Coronary artery (tissue), 2 donors: Measurements from ENCODE around the gene TGFBI.
A peak's percentile ranks its signal among the peaks of the same experiment; 100 is the strongest.
"Not testable (repeated sequence)": the region's sequence is repeated elsewhere in the genome, so short reads cannot be mapped to it uniquely, and the experiment has no call there.

Experiments
- DNase-seq: peaks from one replicate; pipeline ENCODE4 v3.0.0-alpha.2; 2017; ENCODE audit warnings: low spot score
- H3K27ac ChIP-seq, 2 donors: fragments of 200-600 bp; sonication (generic); one replicate each; pipeline ENCODE4 v1.5.1; 2016 to 2019
- H3K4me3 ChIP-seq: fragments of 200-600 bp; sonication (generic); 2 replicates; pipeline ENCODE4 v1.5.1; 2016; ENCODE audit warnings: mild to moderate bottlenecking, moderate library complexity
- CTCF ChIP-seq: fragments of 200-600 bp; sonication (generic); IDR thresholded peaks from one replicate; pipeline ENCODE4 v1.5.1; 2019; ENCODE audit warnings: antibody characterized with exemption

TGFBI gene

GRCh38 chr5:136042156-136042555 is 13.4 kb downstream of the TGFBI start:
- DNase-seq, result no peak
- no peak overlapping the region for H3K27ac ChIP-seq
- no peak for TF ChIP-seq CTCF
- no peak overlapping the region for H3K4me3 ChIP-seq

GRCh38 chr5:136042665-136043121 is 13.9 kb downstream of the TGFBI start:
- TF ChIP-seq CTCF, result no peak
- DNase-seq, result no peak
- Histone ChIP-seq H3K4me3 (no peak overlapping the region), H3K27ac (peak overlapping the region in 1 of 2 donors; percentile 55)

- no peak for DNase-seq
- Histone ChIP-seq H3K27ac (peak overlapping the region in 1 of 2 donors; percentile 57), H3K4me3 (no peak overlapping the region)
- TF ChIP-seq CTCF, result no peak
Measured at GRCh38 chr5:136043551-136043950, 14.8 kb downstream of the TGFBI start.

GRCh38 chr5:136043968-136044610 is 15.3 kb downstream of the TGFBI start:
- no peak for TF ChIP-seq CTCF
- H3K4me3 ChIP-seq, result no peak overlapping the region
- H3K27ac ChIP-seq, result peak overlapping the region in 1 of 2 donors; percentile 57
- DNase-seq, result no peak

GRCh38 chr5:136045026-136045425 is 16.2 kb downstream of the TGFBI start:
- not testable (repeated sequence) for H3K4me3 ChIP-seq, DNase-seq, H3K27ac ChIP-seq

- H3K27ac ChIP-seq, result peak overlapping the region in 1 of 2 donors; percentile 60
- no peak for TF ChIP-seq CTCF
- DNase-seq, result no peak
- no peak overlapping the region for H3K4me3 ChIP-seq
Measured at GRCh38 chr5:136046246-136046645, 17.5 kb downstream of the TGFBI start.

GRCh38 chr5:136047858-136048257 is 19.1 kb downstream of the TGFBI start:
- no peak for TF ChIP-seq CTCF
- DNase-seq, result no peak

More at GRCh38 chr5:136047858-136048257, 19.1 kb downstream of the TGFBI start:
- no peak overlapping the region for H3K4me3 ChIP-seq
- H3K27ac ChIP-seq, result peak overlapping the region in 1 of 2 donors; percentile 60
